ENCODE data around the gene PLAC1. TPM values are rescaled to one million over a fixed set of nuclear protein-coding genes. Genes with fewer than 3 reads are reported as not detected.

Gene PLAC1
- total and polyA plus RNA-seq, 4 donors, result 0.31 to 0.63 (median 0.47) TPM; not detected in 1

- H3K9me3 ChIP-seq (ENCODE audit: control insufficient read depth in 4 of 4, insufficient read depth in 3 of 4, low read length in 3 of 4), result no peaks in the 10 kb centered on the region
- no peak for TF ChIP-seq CTCF (IDR thresholded peaks at IDR 0.05; ENCODE audit: control extremely low read depth, extremely low read depth)
- no peak overlapping the region for H3K9ac ChIP-seq (ENCODE audit: insufficient read depth in 1 of 2, low read length in 2 of 2)
- H3K36me3 ChIP-seq (ENCODE audit: control insufficient read depth in 4 of 4, insufficient read depth in 4 of 4, low read length in 4 of 4), result no peaks in the 10 kb centered on the region
- H3K4me3 ChIP-seq, result no peak overlapping the region
- 81 to 94% methylated on average over 5 of the region's 5 CpGs for WGBS, 2 donors
- no peak for DNase-seq
- no peak overlapping the region for H3K27ac ChIP-seq (ENCODE audit: low read depth in 1 of 2, low read length in 1 of 2)
- H3K4me1 ChIP-seq (ENCODE audit: control insufficient read depth in 5 of 5, insufficient read depth in 5 of 5, low read length in 5 of 5), result peaks cover 0 to 3% (median 0%) of the 10 kb centered on the region in 5 donors
- no peak for ATAC-seq (ENCODE audit: insufficient read depth, low FRiP score)
- peaks cover 0 to 7% (median under 1%) of the 10 kb centered on the region in 3 donors for H3K27me3 ChIP-seq (ENCODE audit: control insufficient read depth in 3 of 3, insufficient read depth in 3 of 3, low read length in 2 of 3)
These were observed 36.4 kb upstream of the PLAC1 start for GRCh38 chrX:134694333-134695322.

- Histone ChIP-seq H3K9me3 (ENCODE audit: control insufficient read depth in 4 of 4, insufficient read depth in 3 of 4, low read length in 3 of 4) (no peaks in the 10 kb centered on the region), H3K4me1 (ENCODE audit: control insufficient read depth in 5 of 5, insufficient read depth in 5 of 5, low read length in 5 of 5) (peaks cover 0 to 3% (median 0%) of the 10 kb centered on the region in 5 donors), H3K27ac (ENCODE audit: low read depth in 1 of 2, low read length in 1 of 2) (no peak overlapping the region), H3K4me3 (no peak overlapping the region), H3K9ac (ENCODE audit: insufficient read depth in 1 of 2, low read length in 2 of 2) (no peak overlapping the region), H3K36me3 (ENCODE audit: control insufficient read depth in 4 of 4, insufficient read depth in 4 of 4, low read length in 4 of 4) (no peaks in the 10 kb centered on the region), H3K27me3 (ENCODE audit: control insufficient read depth in 3 of 3, insufficient read depth in 3 of 3, low read length in 2 of 3) (peaks cover 0 to 9% (median 5%) of the 10 kb centered on the region in 3 donors)
- 74 to 98% methylated on average over 2 of the region's 2 CpGs for WGBS, 2 donors
- ATAC-seq (ENCODE audit: insufficient read depth, low FRiP score) (no peak), DNase-seq (no peak)
- TF ChIP-seq CTCF (IDR thresholded peaks at IDR 0.05; ENCODE audit: control extremely low read depth, extremely low read depth), result no peak
These were observed 35.4 kb upstream of the PLAC1 start for GRCh38 chrX:134693644-134694043.

GRCh38 chrX:134692990-134693389, 34.7 kb upstream of the PLAC1 start:
- Histone ChIP-seq H3K9me3 (ENCODE audit: control insufficient read depth in 4 of 4, insufficient read depth in 3 of 4, low read length in 3 of 4) (no peaks in the 10 kb centered on the region), H3K9ac (ENCODE audit: insufficient read depth in 1 of 2, low read length in 2 of 2) (no peak overlapping the region), H3K4me1 (ENCODE audit: control insufficient read depth in 5 of 5, insufficient read depth in 5 of 5, low read length in 5 of 5) (peaks cover 0 to 3% (median 0%) of the 10 kb centered on the region in 5 donors), H3K4me3 (no peak overlapping the region), H3K27ac (ENCODE audit: low read depth in 1 of 2, low read length in 1 of 2) (no peak overlapping the region), H3K27me3 (ENCODE audit: control insufficient read depth in 3 of 3, insufficient read depth in 3 of 3, low read length in 2 of 3) (peaks cover 0 to 10% (median 5%) of the 10 kb centered on the region in 3 donors), H3K36me3 (ENCODE audit: control insufficient read depth in 4 of 4, insufficient read depth in 4 of 4, low read length in 4 of 4) (no peaks in the 10 kb centered on the region)
- DNase-seq (no peak), ATAC-seq (ENCODE audit: insufficient read depth, low FRiP score) (no peak)
- 61 to 83% methylated on average over 1 of the region's 1 CpG for WGBS, 2 donors
- TF ChIP-seq CTCF (IDR thresholded peaks at IDR 0.05; ENCODE audit: control extremely low read depth, extremely low read depth), result no peak
